ENCODE results near the gene KCTD5. TPM values are rescaled to one million over a fixed set of nuclear protein-coding genes. Genes with fewer than 3 reads are reported as not detected.

The KCTD5 gene
- total and polyA plus RNA-seq, 7 donors: 9.5 to 80.5 (median 17.1) TPM

GRCh38 chr16:2755158-2755557 lies 72.8 kb downstream of the KCTD5 start:
- intact Hi-C loops (cut with DNase I): no loop called here
- H3K27ac ChIP-seq: no peak overlapping the region
- TF ChIP-seq EP300 (IDR thresholded peaks at IDR 0.05): no peak
- TF ChIP-seq POLR2AphosphoS5 (IDR thresholded peaks at IDR 0.05): no peak
- no peak for TF ChIP-seq CTCF (IDR thresholded peaks at IDR 0.05)
- TF ChIP-seq POLR2A (IDR thresholded peaks at IDR 0.05): no peak
- H3K4me1 ChIP-seq: peaks cover 0 to 49% (median 47%) of the 10 kb centered on the region in 4 donors
- 17 to 30% methylated on average over 3 of the region's 3 CpGs for WGBS, 2 donors
- DNase-seq: no peak
- peaks cover 26 to 41% (median 31%) of the 10 kb centered on the region in 4 donors for H3K36me3 ChIP-seq
- no peaks in the 10 kb centered on the region for H3K9me3 ChIP-seq
- H3K4me3 ChIP-seq: peak overlapping the region in 3 of 4 donors; percentile 77 to 94 (median 85)
- H3K27me3 ChIP-seq: no peaks in the 10 kb centered on the region

- intact Hi-C loops (cut with DNase I): no loop called here
- no peak overlapping the region for H3K27ac ChIP-seq
- 89 to 91% methylated on average over 30 of the region's 30 CpGs for WGBS, 2 donors
- peaks cover 0 to 49% (median 46%) of the 10 kb centered on the region in 4 donors for H3K4me1 ChIP-seq
- TF ChIP-seq POLR2AphosphoS5 (IDR thresholded peaks at IDR 0.05) (no peak), EP300 (IDR thresholded peaks at IDR 0.05) (no peak), POLR2A (IDR thresholded peaks at IDR 0.05) (no peak), CTCF (IDR thresholded peaks at IDR 0.05) (no peak)
- H3K9me3 ChIP-seq: no peaks in the 10 kb centered on the region
- no peaks in the 10 kb centered on the region for H3K27me3 ChIP-seq
- no peak overlapping the region for H3K4me3 ChIP-seq
- DNase-seq: no peak
- H3K36me3 ChIP-seq: peaks cover 39 to 54% (median 44%) of the 10 kb centered on the region in 4 donors
These were observed 74.1 kb downstream of the KCTD5 start for GRCh38 chr16:2756288-2757015.

GRCh38 chr16:2757344-2757743 lies 75.0 kb downstream of the KCTD5 start:
- Histone ChIP-seq H3K27me3 (no peaks in the 10 kb centered on the region), H3K9me3 (no peaks in the 10 kb centered on the region), H3K27ac (no peak overlapping the region), H3K4me1 (peaks cover 0 to 43% (median 40%) of the 10 kb centered on the region in 4 donors), H3K4me3 (no peak overlapping the region), H3K36me3 (peaks cover 48 to 63% (median 53%) of the 10 kb centered on the region in 4 donors)
- TF ChIP-seq POLR2A (IDR thresholded peaks at IDR 0.05): no peak
- no peak for TF ChIP-seq EP300 (IDR thresholded peaks at IDR 0.05)
- no peak for TF ChIP-seq POLR2AphosphoS5 (IDR thresholded peaks at IDR 0.05)
- no peak for TF ChIP-seq CTCF (IDR thresholded peaks at IDR 0.05)
- intact Hi-C loops (cut with DNase I): no loop called here
- no peak for DNase-seq
- WGBS, 2 donors: 85 to 88% methylated on average over 11 of the region's 11 CpGs

Other genes starting within 250 kb of the KCTD5 start
- 1 to 10 TPM in 1 of 4 donors, not detected in 3; 8.3 TPM for gene TEDC2, start 222.4 kb upstream of the KCTD5 start, total RNA-seq
- 10 to 100 TPM in 1 of 3 donors, 1 to 10 TPM in 1, under 1 TPM in 1; 0.60 to 10.6 (median 2.3) TPM for gene TEDC2, start 222.4 kb upstream of the KCTD5 start, polyA plus RNA-seq
- gene NTN3, start 211.2 kb upstream of the KCTD5 start, total RNA-seq: under 1 TPM in 1 of 4 donors, not detected in 3; 0.83 TPM
- gene NTN3, start 211.2 kb upstream of the KCTD5 start, polyA plus RNA-seq: under 1 TPM in 1 of 3 donors, not detected in 2; 0.13 TPM
- 10 to 100 TPM in 2 of 4 donors, 1 to 10 TPM in 2; 5.9 to 16.1 (median 10.5) TPM for gene TBC1D24, start 207.4 kb upstream of the KCTD5 start, total RNA-seq
- 1 to 10 TPM in 2 of 3 donors, under 1 TPM in 1; 0.60 to 6.5 (median 1.4) TPM for gene TBC1D24, start 207.4 kb upstream of the KCTD5 start, polyA plus RNA-seq
- gene ATP6V0C, start 168.6 kb upstream of the KCTD5 start, total RNA-seq: 10 to 100 TPM; 33.2 to 51.5 (median 42.5) TPM
- 100 to 1,000 TPM in 1 of 3 donors, 10 to 100 TPM in 2; 79.3 to 233 (median 99.0) TPM for gene ATP6V0C, start 168.6 kb upstream of the KCTD5 start, polyA plus RNA-seq
- gene AMDHD2, start 162.2 kb upstream of the KCTD5 start, total RNA-seq: 10 to 100 TPM; 23.3 to 25.3 (median 24.4) TPM
- gene AMDHD2, start 162.2 kb upstream of the KCTD5 start, polyA plus RNA-seq: 10 to 100 TPM; 21.0 to 39.4 (median 21.5) TPM
- not detected for gene CEMP1, start 151.1 kb upstream of the KCTD5 start, total RNA-seq
- gene CEMP1, start 151.1 kb upstream of the KCTD5 start, polyA plus RNA-seq: 1 to 10 TPM in 1 of 3 donors, under 1 TPM in 1, not detected in 1; 0.90 to 1.2 TPM
- 10 to 100 TPM; 22.7 to 32.2 (median 31.0) TPM for gene PDPK1, start 144.5 kb upstream of the KCTD5 start, total RNA-seq
- gene PDPK1, start 144.5 kb upstream of the KCTD5 start, polyA plus RNA-seq: 10 to 100 TPM; 24.0 to 31.1 (median 31.0) TPM
- gene PRSS27, start 37.7 kb downstream of the KCTD5 start, total RNA-seq: 1 to 10 TPM; 1.2 to 5.0 (median 1.4) TPM
- 1 to 10 TPM in 1 of 3 donors, under 1 TPM in 1, not detected in 1; 0.60 to 2.1 TPM for gene PRSS27, start 37.7 kb downstream of the KCTD5 start, polyA plus RNA-seq
- 100 to 1,000 TPM; 181 to 826 (median 219) TPM for gene SRRM2, start 70.1 kb downstream of the KCTD5 start, total RNA-seq
- 100 to 1,000 TPM in 1 of 3 donors, 10 to 100 TPM in 2; 66.1 to 725 (median 73.8) TPM for gene SRRM2, start 70.1 kb downstream of the KCTD5 start, polyA plus RNA-seq
- 1,000 to 10,000 TPM in 1 of 4 donors, 100 to 1,000 TPM in 3; 329 to 1,166 (median 508) TPM for gene ELOB, start 94.8 kb downstream of the KCTD5 start, total RNA-seq
- gene ELOB, start 94.8 kb downstream of the KCTD5 start, polyA plus RNA-seq: 100 to 1,000 TPM; 454 to 984 (median 463) TPM
- gene PRSS33, start 105.0 kb downstream of the KCTD5 start, total RNA-seq: not detected
- not detected for gene PRSS33, start 105.0 kb downstream of the KCTD5 start, polyA plus RNA-seq
- not detected for gene PRSS41, start 115.9 kb downstream of the KCTD5 start, total RNA-seq
- gene PRSS41, start 115.9 kb downstream of the KCTD5 start, polyA plus RNA-seq: not detected
- gene PRSS21, start 134.7 kb downstream of the KCTD5 start, total RNA-seq: not detected
- under 1 TPM in 1 of 3 donors, not detected in 2; 0.58 TPM for gene PRSS21, start 134.7 kb downstream of the KCTD5 start, polyA plus RNA-seq
- gene ZG16B, start 147.8 kb downstream of the KCTD5 start, total RNA-seq: not detected
- 100 to 1,000 TPM in 1 of 3 donors, 10 to 100 TPM in 2; 15.6 to 147 (median 55.0) TPM for gene ZG16B, start 147.8 kb downstream of the KCTD5 start, polyA plus RNA-seq
- not detected for gene PRSS22, start 175.6 kb downstream of the KCTD5 start, total RNA-seq
- gene PRSS22, start 175.6 kb downstream of the KCTD5 start, polyA plus RNA-seq: 10 to 100 TPM in 1 of 3 donors, not detected in 2; 20.8 TPM
- gene FLYWCH2, start 200.7 kb downstream of the KCTD5 start, total RNA-seq: 10 to 100 TPM; 33.6 to 64.2 (median 55.8) TPM
- 10 to 100 TPM; 27.5 to 43.2 (median 30.7) TPM for gene FLYWCH2, start 200.7 kb downstream of the KCTD5 start, polyA plus RNA-seq
- 10 to 100 TPM; 28.6 to 51.5 (median 33.2) TPM for gene FLYWCH1, start 229.4 kb downstream of the KCTD5 start, total RNA-seq
- 10 to 100 TPM in 1 of 3 donors, 1 to 10 TPM in 2; 6.9 to 19.5 (median 7.2) TPM for gene FLYWCH1, start 229.4 kb downstream of the KCTD5 start, polyA plus RNA-seq

Data from sigmoid colon (tissue), 7 donors.